ENCODE results near the gene MEP1A.
"Not testable (repeated sequence)": the region's sequence is repeated elsewhere in the genome, so short reads cannot be mapped to it uniquely, and the experiment has no call there.

The MEP1A gene

DNA sequence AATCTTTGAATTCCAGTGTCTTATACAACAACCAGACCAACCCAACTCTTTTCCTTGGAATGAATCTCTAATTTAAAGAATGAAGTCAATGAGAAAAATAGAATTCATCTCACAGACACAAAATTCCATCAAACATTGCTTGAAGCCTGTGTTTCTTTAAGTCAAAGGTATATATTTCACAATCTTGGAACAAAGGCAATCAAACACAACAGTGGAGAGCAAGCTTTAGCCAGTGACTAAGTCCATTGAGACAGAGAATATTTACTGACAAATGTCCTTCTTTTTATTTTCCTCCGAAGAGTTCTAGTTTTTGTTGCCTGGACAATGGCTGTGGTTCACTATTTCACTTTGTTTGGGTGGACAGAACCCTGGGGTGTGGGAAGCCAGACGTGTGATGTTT lies 35.8 kb downstream of the MEP1A start:
- Histone ChIP-seq H3K4me1 (ENCODE audit: insufficient read depth, poor library complexity, severe bottlenecking) (no peaks in the 10 kb centered on the region), H3K27ac (ENCODE audit: poor library complexity, severe bottlenecking) (no peak overlapping the region), H3K9me3 (ENCODE audit: severe bottlenecking) (no peaks in the 10 kb centered on the region), H3K4me3 (ENCODE audit: severe bottlenecking) (no peak overlapping the region), H3K27me3 (ENCODE audit: insufficient read depth, poor library complexity, severe bottlenecking) (no peaks in the 10 kb centered on the region), H3K36me3 (ENCODE audit: low read depth) (no peaks in the 10 kb centered on the region)
- ATAC-seq (ENCODE audit: low read depth): no peak
- no peak for DNase-seq (ENCODE audit: low spot score)
- TF ChIP-seq CTCF (IDR thresholded peaks at IDR 0.05; ENCODE audit: poor library complexity, severe bottlenecking): no peak

- H3K4me1 ChIP-seq (ENCODE audit: insufficient read depth, poor library complexity, severe bottlenecking): no peaks in the 10 kb centered on the region
- no peak for TF ChIP-seq CTCF (IDR thresholded peaks at IDR 0.05; ENCODE audit: poor library complexity, severe bottlenecking)
- ATAC-seq (ENCODE audit: low read depth): no peak
- H3K36me3 ChIP-seq (ENCODE audit: low read depth): no peaks in the 10 kb centered on the region
- H3K27ac ChIP-seq (ENCODE audit: poor library complexity, severe bottlenecking): no peak overlapping the region
- DNase-seq (ENCODE audit: low spot score): no peak
- H3K27me3 ChIP-seq (ENCODE audit: insufficient read depth, poor library complexity, severe bottlenecking): no peaks in the 10 kb centered on the region
- no peaks in the 10 kb centered on the region for H3K9me3 ChIP-seq (ENCODE audit: severe bottlenecking)
- no peak overlapping the region for H3K4me3 ChIP-seq (ENCODE audit: severe bottlenecking)
These were observed 39.6 kb downstream of the MEP1A start for GRCh38 chr6:46832816-46833215.

DNA sequence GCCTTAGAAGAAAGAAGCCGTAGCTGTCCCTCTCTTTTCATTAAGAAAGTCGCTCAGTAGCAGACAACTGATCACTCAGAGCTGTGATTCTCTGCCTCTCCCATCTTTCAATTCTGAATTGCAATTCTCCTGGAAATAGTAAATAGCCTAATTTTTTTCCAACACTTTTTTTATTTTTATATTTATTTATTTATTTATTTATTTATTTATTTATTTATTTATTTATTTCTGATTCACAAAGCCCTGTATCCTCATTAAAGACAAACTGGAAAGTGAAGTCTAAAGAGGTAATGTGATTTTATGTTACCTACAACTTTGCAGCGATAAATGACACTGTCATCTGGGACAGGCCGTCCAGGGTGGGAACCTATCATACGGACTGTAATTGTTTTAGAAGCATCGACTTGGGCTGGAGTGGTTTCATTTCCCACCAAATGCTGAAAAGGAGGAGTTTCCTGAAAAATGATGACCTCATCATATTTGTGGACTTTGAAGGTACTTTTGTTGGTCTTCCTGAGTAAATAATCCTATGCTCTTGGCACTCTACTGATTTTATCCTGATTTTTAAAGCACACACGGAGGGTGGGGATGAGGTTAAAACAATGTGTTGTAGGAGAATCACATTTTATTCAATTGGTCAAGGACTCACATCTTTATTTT lies 41.2 kb downstream of the MEP1A start:
- H3K27ac ChIP-seq (ENCODE audit: poor library complexity, severe bottlenecking); DNase-seq (ENCODE audit: low spot score); H3K9me3 ChIP-seq (ENCODE audit: severe bottlenecking); H3K4me3 ChIP-seq (ENCODE audit: severe bottlenecking); ATAC-seq (ENCODE audit: low read depth); H3K27me3 ChIP-seq (ENCODE audit: insufficient read depth, poor library complexity, severe bottlenecking); H3K4me1 ChIP-seq (ENCODE audit: insufficient read depth, poor library complexity, severe bottlenecking); H3K36me3 ChIP-seq (ENCODE audit: low read depth): not testable (repeated sequence)

DNA sequence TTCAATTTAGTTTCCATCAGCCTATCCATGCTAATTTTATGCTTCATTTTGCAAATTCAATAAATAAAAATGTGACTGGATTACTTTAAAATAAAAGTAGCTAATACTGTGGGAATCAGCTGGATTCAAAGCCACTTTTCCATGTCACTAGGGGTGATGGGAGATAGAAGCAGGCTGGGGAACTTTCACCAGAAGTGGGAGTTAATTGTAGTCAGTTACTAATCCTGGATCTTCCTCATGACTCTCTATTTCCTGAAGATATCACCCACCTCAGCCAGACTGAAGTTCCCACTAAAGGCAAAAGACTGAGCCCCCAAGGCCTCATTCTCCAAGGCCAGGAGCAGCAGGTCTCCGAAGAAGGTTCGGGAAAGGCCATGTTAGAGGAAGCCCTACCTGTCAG lies 41.8 kb downstream of the MEP1A start:
- not testable (repeated sequence) for DNase-seq (ENCODE audit: low spot score); ATAC-seq (ENCODE audit: low read depth); H3K27ac ChIP-seq (ENCODE audit: poor library complexity, severe bottlenecking); H3K9me3 ChIP-seq (ENCODE audit: severe bottlenecking); H3K4me3 ChIP-seq (ENCODE audit: severe bottlenecking); H3K4me1 ChIP-seq (ENCODE audit: insufficient read depth, poor library complexity, severe bottlenecking); H3K27me3 ChIP-seq (ENCODE audit: insufficient read depth, poor library complexity, severe bottlenecking); H3K36me3 ChIP-seq (ENCODE audit: low read depth)

- TF ChIP-seq CTCF (IDR thresholded peaks at IDR 0.05; ENCODE audit: poor library complexity, severe bottlenecking): no peak
- no peak for DNase-seq (ENCODE audit: low spot score)
- Histone ChIP-seq H3K27me3 (ENCODE audit: insufficient read depth, poor library complexity, severe bottlenecking) (no peaks in the 10 kb centered on the region), H3K4me1 (ENCODE audit: insufficient read depth, poor library complexity, severe bottlenecking) (no peaks in the 10 kb centered on the region), H3K9me3 (ENCODE audit: severe bottlenecking) (peaks cover 9% of the 10 kb centered on the region), H3K4me3 (ENCODE audit: severe bottlenecking) (no peak overlapping the region), H3K27ac (ENCODE audit: poor library complexity, severe bottlenecking) (no peak overlapping the region), H3K36me3 (ENCODE audit: low read depth) (no peaks in the 10 kb centered on the region)
- no peak for ATAC-seq (ENCODE audit: low read depth)
These were observed 44.8 kb downstream of the MEP1A start for GRCh38 chr6:46838033-46838432.

GRCh38 chr6:46842252-46842846 lies 49.2 kb downstream of the MEP1A start:
- not testable (repeated sequence) for H3K36me3 ChIP-seq (ENCODE audit: low read depth); H3K4me1 ChIP-seq (ENCODE audit: insufficient read depth, poor library complexity, severe bottlenecking); ATAC-seq (ENCODE audit: low read depth); H3K4me3 ChIP-seq (ENCODE audit: severe bottlenecking); H3K27me3 ChIP-seq (ENCODE audit: insufficient read depth, poor library complexity, severe bottlenecking); H3K9me3 ChIP-seq (ENCODE audit: severe bottlenecking); DNase-seq (ENCODE audit: low spot score); H3K27ac ChIP-seq (ENCODE audit: poor library complexity, severe bottlenecking)
